HG03103 (cell line): ENCODE data around the gene TESMIN.

Experiments
- ATAC-seq: cut with Tn5 transposase; IDR thresholded peaks from one replicate; pipeline ENCODE4 v1.9.1; 2021; ENCODE audit warnings: low read depth; ENCODE audit not compliant: unreplicated experiment

TESMIN gene

GRCh38 chr11:68762481-68762880 lies 11.2 kb upstream of the TESMIN start:
- ATAC-seq: no peak

GRCh38 chr11:68761801-68762200 lies 10.5 kb upstream of the TESMIN start:
- ATAC-seq: no peak

- ATAC-seq: no peak
Measured at GRCh38 chr11:68759991-68760390, 8.7 kb upstream of the TESMIN start.

GRCh38 chr11:68757711-68758110 lies 6.4 kb upstream of the TESMIN start:
- no peak for ATAC-seq

GRCh38 chr11:68756171-68756766 lies 4.9 kb upstream of the TESMIN start:
- ATAC-seq: no peak

- no peak for ATAC-seq
Measured at GRCh38 chr11:68753300-68753699, 2.0 kb upstream of the TESMIN start.

GRCh38 chr11:68751004-68751325 lies 355 bp downstream of the TESMIN start:
- ATAC-seq: no peak

- ATAC-seq: no peak
Measured at GRCh38 chr11:68750195-68751003, 921 bp downstream of the TESMIN start.

- ATAC-seq: no peak
Measured at GRCh38 chr11:68749229-68750123, 1.8 kb downstream of the TESMIN start.

GRCh38 chr11:68748061-68748460 lies 3.3 kb downstream of the TESMIN start:
- no peak for ATAC-seq

GRCh38 chr11:68743539-68743938 lies 7.8 kb downstream of the TESMIN start:
- no peak for ATAC-seq

- no peak for ATAC-seq
Measured at GRCh38 chr11:68741463-68741862, 9.9 kb downstream of the TESMIN start.

- ATAC-seq: no peak
Measured at GRCh38 chr11:68735646-68736045, 15.7 kb downstream of the TESMIN start.

- no peak for ATAC-seq
Measured at GRCh38 chr11:68735125-68735524, 16.2 kb downstream of the TESMIN start.

GRCh38 chr11:68734111-68734510 lies 17.2 kb downstream of the TESMIN start:
- no peak for ATAC-seq

GRCh38 chr11:68727783-68728182 lies 23.5 kb downstream of the TESMIN start:
- no peak for ATAC-seq

GRCh38 chr11:68724293-68724692 lies 27.0 kb downstream of the TESMIN start:
- no peak for ATAC-seq

- no peak for ATAC-seq
Measured at GRCh38 chr11:68722143-68722542, 29.2 kb downstream of the TESMIN start.

- no peak for ATAC-seq
Measured at GRCh38 chr11:68721075-68721474, 30.2 kb downstream of the TESMIN start.

- no peak for ATAC-seq
Measured at GRCh38 chr11:68715456-68716122, 35.7 kb downstream of the TESMIN start.
